Choroid plexus epithelial cell (primary cell): ENCODE results near the gene ITSN1.
"Not testable (repeated sequence)": the region's sequence is repeated elsewhere in the genome, so short reads cannot be mapped to it uniquely, and the experiment has no call there.

Experiments used
- DNase-seq: peaks from one replicate; pipeline ENCODE4 v3.0.0-alpha.2; 2010; ENCODE audit warnings: low read depth
- H3K4me3 ChIP-seq: 2 replicates; pipeline ENCODE4 v1.5.1; 2011; ENCODE audit warnings: low read depth, mild to moderate bottlenecking, control low read depth, low read length, moderate library complexity
- CTCF ChIP-seq: conservative IDR thresholded peaks from 2 replicates; pipeline ENCODE4 v1.5.1; 2011; ENCODE audit warnings: low read depth, mild to moderate bottlenecking, control low read depth, inconsistent platforms, low read length, moderate library complexity

Gene ITSN1

GRCh38 chr21:33712022-33712803 lies 69.9 kb downstream of the ITSN1 start:
- DNase-seq: no peak
- no peak for TF ChIP-seq CTCF
- no peak overlapping the region for H3K4me3 ChIP-seq

DNA sequence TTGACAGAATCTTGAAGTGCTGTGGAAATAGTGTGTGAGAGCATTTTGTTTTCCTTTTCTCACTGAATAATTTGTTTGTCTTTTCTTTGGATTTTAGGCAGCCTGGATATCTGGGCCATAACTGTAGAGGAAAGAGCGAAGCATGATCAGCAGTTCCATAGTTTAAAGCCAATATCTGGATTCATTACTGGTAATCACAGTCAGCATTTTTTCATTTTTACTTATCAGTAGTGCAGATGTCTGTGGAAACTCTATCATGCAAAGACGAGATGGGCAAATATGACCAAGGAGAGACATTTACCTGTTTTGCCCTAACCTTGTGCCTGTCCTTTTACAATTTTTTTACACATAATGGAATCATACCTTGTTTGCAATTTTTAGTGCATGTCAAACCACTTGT lies 78.8 kb downstream of the ITSN1 start:
- no peak for TF ChIP-seq CTCF
- no peak overlapping the region for H3K4me3 ChIP-seq
- DNase-seq: no peak

DNA sequence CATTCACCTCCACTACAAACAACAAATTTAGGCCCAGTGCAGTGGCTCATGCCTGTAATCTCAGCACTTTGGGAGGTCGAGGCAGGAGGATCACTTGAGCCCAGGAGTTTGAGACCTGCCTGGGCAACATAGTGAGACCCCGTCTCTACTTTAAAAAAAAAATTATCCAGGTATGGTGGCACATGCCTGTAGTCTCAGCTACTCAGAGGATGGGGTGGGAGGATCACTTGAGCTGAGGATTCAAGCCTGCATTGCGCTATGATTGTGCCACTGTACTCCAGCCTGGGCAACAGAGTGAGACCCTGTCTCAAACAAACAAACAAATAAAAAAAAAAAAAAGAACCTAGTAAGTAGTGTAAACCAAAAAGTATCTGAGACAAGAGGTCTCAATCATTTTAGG lies 86.8 kb downstream of the ITSN1 start:
- DNase-seq, H3K4me3 ChIP-seq: not testable (repeated sequence)

- TF ChIP-seq CTCF: no peak
- H3K4me3 ChIP-seq: no peak overlapping the region
- DNase-seq: no peak
These were observed 87.3 kb downstream of the ITSN1 start for GRCh38 chr21:33729641-33730040.

DNA sequence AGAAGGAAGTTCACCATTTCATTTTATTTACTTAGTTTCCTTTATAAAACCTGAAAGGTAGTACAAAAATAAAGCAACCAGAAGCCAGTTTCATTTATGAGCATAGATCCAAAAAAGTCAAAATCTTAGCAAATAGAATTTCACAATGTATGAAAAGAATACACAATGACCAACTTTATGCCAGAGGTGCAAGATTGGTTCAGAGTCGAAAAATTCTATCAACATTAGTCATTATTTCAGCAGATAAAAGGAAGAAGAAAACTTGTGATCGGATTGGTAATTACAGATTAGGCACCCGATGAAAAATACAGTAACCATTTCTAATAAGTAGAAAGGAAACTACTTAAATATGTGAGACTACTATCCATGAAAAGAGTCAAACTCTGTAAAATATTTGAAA lies 89.1 kb downstream of the ITSN1 start:
- H3K4me3 ChIP-seq: no peak overlapping the region
- DNase-seq: peak; percentile 52
- TF ChIP-seq CTCF: no peak

- no peak for TF ChIP-seq CTCF
These were observed 89.7 kb downstream of the ITSN1 start for GRCh38 chr21:33732038-33732437.

DNA sequence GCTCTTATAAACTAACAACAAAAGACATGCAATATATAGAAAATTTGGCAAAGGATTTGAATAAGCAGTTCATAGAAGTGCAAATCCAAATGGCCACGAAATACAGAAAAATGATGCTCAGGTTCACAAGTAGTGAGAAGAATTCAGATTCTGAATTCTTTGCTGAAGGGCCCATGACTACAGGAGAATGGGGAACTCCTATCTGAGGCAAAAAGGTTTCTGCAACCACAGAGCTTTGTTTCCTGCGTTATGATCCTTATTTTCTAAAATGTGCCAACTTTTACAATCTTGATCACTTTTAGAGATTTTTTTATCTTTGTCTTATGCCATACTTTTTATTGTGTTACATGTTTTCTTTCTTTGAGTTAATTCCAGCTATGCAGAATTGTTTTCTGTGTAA lies 91.3 kb downstream of the ITSN1 start:
- TF ChIP-seq CTCF: no peak
- no peak for DNase-seq
- H3K4me3 ChIP-seq: no peak overlapping the region

More at GRCh38 chr21:33732038-33732437, 89.7 kb downstream of the ITSN1 start:
- no peak overlapping the region for H3K4me3 ChIP-seq
- no peak for DNase-seq
